ENCODE measurements around the gene MOV10L1.
"Not testable (repeated sequence)": the region's sequence is repeated elsewhere in the genome, so short reads cannot be mapped to it uniquely, and the experiment has no call there.

The MOV10L1 gene

GRCh38 chr22:50138988-50139387 lies 49.2 kb downstream of the MOV10L1 start:
- DNase-seq (ENCODE audit: low read depth) = no peak

DNA sequence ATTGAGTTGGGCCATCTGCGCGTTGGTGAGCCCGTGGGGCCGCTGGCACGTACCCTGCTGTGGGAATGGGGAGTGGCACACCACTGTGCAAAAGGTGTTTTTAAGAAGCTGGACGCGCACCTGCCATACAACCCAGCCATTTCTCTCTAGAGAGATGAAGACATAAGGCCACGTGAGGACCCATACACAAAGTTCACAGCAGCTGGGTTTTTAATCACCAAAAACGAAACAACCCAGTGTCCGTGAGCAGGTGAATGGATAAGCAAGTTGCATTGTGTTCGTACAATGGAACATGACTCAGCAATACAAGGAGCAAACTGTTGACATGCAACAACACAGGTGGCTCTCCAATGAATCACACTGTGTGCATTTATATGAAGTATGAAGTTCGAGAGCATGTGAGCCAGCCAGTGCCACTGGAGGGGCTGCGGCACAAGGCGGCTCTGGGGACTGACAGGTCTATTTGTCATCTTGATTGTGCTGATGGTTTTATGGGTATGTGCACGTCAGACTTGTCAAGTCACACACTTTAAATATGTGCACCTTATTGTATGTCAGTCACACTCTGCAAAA lies 50.1 kb downstream of the MOV10L1 start:
- no peak for DNase-seq (ENCODE audit: low read depth)

- DNase-seq (ENCODE audit: low read depth) = no peak
Observed at GRCh38 chr22:50140615-50141014, 50.8 kb downstream of the MOV10L1 start.

DNA sequence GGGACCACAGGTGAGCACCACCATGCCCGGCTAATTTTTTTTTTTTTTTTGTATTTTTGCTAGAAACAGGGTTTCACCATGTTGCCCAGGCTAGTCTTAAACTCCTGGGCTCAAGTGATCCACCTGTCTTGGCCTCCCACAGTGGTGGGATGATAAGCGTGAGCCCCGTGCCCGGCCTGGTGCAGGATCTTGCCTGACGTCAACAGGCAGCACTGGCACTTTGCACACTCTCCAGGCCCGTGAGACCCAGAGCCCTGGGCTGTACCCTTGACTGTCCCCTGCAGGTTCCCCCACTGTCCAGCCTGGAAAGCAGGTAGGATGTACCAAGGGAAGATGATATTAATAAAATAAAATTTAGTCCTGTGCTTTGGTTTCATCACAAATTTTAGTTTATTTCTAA lies 51.7 kb downstream of the MOV10L1 start:
- no peak for DNase-seq (ENCODE audit: low read depth)

DNA sequence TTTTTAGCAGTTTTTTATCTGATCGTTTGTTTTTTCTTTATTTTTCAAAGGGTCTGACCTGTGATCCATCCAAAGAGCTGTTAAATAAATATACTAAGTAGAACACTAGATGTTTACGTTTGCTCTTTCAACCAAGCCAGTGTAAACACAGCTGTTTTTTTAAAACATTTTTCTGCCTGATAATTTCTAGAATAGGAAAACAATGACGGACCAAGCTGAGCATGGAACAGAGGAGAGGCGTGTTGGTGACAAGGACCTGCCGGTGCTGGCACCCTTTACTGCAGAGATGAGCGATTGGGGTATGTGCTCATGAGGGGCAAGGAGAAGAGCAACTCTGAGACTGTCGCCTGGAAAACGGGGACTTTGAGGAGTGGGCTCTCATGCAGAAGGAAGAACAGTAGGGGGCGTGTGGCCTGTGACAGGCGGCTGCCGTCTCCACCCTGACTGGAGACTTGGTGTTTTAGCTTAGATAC lies 52.1 kb downstream of the MOV10L1 start:
- DNase-seq (ENCODE audit: low read depth) = no peak

GRCh38 chr22:50143096-50143495 lies 53.3 kb downstream of the MOV10L1 start:
- no peak for DNase-seq (ENCODE audit: low read depth)

DNA sequence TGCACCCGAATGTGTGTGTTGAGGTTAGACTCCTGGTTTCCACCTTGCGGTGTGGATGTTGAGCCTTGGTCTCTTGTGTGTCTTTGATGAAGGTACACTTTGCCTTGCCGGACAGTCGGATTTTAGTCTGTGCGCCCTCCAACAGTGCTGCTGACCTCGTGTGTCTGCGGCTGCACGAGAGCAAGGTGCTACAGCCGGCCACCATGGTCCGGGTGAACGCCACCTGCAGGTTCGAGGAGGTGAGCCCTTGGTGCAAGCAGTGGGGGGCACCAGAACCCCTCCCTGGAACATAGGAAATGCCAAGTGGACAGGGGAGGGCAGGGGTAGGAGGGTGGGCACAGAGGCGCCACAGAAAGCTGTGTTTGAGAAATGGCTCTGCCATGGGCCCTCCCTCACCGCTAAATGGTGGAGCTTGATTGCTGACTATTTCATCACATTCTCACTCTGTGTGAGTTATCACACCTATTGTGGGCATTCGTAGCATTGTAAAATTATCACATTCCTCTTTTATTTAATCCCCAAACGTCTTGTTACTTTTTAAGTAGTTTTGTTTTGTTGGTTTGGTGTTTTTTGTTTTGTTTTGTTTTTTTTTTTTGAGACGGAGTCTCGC lies 54.3 kb downstream of the MOV10L1 start:
- DNase-seq (ENCODE audit: low read depth) = no peak

- DNase-seq (ENCODE audit: low read depth) = no peak
Observed at GRCh38 chr22:50145721-50146438, 56.1 kb downstream of the MOV10L1 start.

- no peak for DNase-seq (ENCODE audit: low read depth)
Observed at GRCh38 chr22:50146439-50147238, 56.8 kb downstream of the MOV10L1 start.

- DNase-seq (ENCODE audit: low read depth) = not testable (repeated sequence)
Observed at GRCh38 chr22:50147258-50148165, 57.7 kb downstream of the MOV10L1 start.

- DNase-seq (ENCODE audit: low read depth) = no peak
Observed at GRCh38 chr22:50148166-50148500, 58.3 kb downstream of the MOV10L1 start.

DNA sequence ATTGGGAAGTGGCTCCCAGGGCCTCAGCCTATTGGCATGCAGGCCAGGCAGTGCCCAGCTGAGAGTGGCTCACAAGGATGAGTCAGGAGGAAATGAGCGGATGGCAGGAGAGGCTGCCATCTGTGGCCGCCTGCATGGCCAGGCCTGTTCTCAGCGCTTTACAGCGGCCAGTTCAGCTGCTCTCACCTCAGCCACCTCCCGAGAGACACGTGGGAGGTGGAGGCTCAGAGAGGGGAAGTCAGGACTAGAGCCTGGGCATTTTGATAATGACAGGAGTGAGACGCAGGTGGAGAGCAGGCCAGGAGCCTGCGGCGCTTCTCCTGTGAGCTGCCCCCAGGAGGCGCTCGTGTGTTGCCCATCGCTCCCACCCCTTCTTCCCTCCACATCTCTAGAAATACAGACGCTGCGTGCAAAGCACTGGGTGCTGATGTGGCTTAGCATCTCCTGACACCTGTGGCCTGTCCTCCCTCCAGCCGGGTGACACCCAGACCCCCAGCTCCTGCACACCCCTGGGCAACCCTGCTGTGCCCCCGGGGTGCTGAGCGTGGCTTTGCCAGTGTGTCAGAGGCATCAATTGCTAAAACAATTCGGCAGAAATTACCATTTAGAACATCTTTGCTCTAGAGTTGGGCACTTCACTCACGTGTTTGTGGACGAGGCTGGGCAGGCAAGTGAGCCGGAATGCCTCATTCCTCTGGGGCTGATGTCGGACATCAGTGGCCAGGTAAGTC lies 59.4 kb downstream of the MOV10L1 start:
- DNase-seq (ENCODE audit: low read depth) = peak; percentile 34

GRCh38 chr22:50150161-50151129 lies 60.6 kb downstream of the MOV10L1 start:
- no peak for DNase-seq (ENCODE audit: low read depth)

GRCh38 chr22:50151571-50152537 lies 62.0 kb downstream of the MOV10L1 start:
- DNase-seq (ENCODE audit: low read depth) = no peak

GRCh38 chr22:50153056-50153755 lies 63.4 kb downstream of the MOV10L1 start:
- DNase-seq (ENCODE audit: low read depth) = no peak

DNA sequence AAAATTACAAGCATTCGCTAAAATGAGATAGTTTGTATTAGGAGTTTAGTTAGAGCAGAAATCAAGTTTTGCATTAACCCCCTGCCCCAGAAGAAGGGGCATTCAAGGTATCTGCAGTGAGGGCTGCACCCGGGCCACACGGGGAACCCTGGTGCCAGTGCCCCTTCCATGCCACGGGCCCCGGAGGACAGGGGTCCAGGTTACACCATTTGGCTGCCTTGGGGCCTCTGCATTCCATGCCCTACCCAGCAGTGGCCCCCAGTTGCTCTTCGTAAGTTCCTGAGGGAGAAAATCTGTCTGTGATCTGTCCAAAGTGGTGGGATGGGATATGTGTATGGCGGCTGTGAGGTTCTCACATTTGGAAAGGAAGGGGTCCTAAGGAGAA lies 63.9 kb downstream of the MOV10L1 start:
- no peak for DNase-seq (ENCODE audit: low read depth)

DNA sequence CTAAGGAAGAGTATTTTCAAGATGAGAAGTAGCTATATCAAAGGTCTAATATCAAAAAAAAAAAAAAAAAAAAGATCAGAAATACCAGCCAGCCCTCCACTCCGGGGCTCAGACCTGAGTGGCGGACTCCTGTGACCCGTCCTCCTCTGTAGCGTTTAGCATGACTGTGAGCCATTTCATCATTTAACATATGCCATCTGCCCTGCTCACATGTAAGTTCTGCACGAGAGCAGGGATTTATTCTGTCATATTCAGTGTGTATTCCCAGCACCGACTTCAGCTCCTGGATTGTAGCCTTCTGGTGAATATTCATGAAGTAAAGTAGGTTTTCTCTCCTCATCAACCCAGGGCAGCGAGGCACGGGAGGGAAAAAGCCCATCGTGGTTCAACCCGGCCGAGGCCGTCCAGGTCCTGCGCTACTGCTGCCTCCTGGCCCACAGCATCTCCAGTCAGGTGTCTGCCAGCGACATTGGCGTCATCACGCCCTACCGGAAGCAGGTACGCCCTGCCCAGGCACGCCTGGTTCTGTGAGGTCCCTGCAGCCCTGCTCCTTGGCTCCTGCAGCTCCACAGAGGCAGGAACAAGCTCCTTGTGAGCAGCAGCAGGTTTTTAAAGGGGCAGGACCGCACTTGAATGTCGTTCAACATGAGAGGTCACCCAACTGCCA lies 68.0 kb downstream of the MOV10L1 start:
- DNase-seq (ENCODE audit: low read depth) = no peak
